ENCODE measurements around the gene FGFRL1.
A peak's percentile ranks its signal among the peaks of the same experiment; 100 is the strongest.
"Not testable (repeated sequence)": the region's sequence is repeated elsewhere in the genome, so short reads cannot be mapped to it uniquely, and the experiment has no call there.

The FGFRL1 gene

DNA sequence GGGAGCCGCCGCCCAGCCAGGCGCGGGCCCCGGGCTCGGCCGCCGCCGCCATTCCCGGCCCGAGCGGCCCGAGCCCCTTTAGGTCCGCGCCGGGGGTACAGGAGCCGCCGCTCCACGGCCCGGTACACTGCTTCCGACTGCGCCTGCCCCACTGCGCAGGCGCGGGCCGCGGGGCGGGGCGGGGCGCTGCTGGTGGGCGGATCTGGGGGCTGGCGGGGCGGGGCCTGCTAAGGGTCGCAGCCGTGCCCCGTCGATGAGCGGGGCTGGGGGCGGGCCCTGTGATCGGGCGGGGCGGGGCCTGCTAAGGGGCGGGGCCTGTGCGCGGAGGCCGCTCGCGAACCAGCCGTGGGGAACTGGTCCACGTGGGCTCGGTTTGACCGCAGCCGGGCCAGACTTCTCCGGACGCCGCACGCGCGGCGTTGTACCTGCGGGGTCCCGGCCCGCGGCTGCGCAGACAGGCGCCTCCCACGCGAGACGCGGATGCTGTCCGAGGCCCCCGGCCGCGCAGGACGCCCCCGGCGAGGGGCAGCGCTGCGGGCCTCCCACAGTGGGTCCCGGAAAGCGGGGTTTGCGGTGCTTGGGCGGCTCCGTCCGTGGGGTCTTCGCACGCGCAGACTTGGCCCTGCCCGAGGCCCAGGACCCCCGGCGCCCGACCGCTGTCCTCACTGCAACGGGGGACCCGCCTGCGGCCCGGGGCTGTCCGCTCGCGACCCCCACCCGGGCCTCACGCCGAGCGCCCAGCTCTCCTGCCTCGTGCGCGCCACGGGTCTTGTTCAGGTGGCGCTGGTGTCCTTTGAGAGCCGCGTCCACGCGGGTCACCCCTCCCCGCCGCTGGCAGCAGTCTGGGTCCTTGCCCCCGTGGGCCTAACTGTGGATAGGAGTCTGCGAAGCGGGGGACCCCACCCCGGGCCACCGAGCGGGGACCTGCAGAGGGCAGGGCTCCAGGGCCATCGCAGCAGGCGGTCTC, 37.7 kb upstream of the FGFRL1 start, which contains the start of gene DGKQ:
Gene DGKQ, minus strand, starts transcription at position 139 of the 967 bp plus-strand sequence. Its CDS starts 87 bp downstream, at position 52.
- DNase-seq (ENCODE audit: low read depth) = peak; percentile 82

- no peak for DNase-seq (ENCODE audit: low read depth)
Measured at GRCh38 chr4:974668-975067, 36.8 kb upstream of the FGFRL1 start.

DNA sequence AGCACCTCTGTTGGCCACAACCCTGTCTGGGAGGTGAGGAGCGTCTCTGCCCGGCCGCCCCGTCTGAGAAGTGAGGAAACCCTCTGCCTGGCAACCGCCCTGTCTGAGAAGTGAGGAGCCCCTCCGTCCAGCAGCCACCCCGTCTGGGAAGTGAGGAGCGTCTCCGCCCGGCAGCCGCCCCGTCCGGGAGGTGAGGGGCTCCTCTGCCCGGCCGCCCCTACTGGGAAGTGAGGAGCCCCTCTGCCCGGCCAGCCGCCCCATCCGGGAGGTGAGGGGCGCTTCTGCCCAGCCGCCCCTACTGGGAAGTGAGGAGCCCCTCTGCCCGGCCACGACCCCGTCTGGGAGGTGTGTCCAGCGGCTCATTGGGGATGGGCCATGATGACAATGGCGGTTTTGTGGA, 35.4 kb upstream of the FGFRL1 start:
- not testable (repeated sequence) for DNase-seq (ENCODE audit: low read depth)

- DNase-seq (ENCODE audit: low read depth) = no peak
Measured at GRCh38 chr4:978957-979701, 32.3 kb upstream of the FGFRL1 start.

- no peak for DNase-seq (ENCODE audit: low read depth)
Measured at GRCh38 chr4:982291-982690, 29.1 kb upstream of the FGFRL1 start.

DNA sequence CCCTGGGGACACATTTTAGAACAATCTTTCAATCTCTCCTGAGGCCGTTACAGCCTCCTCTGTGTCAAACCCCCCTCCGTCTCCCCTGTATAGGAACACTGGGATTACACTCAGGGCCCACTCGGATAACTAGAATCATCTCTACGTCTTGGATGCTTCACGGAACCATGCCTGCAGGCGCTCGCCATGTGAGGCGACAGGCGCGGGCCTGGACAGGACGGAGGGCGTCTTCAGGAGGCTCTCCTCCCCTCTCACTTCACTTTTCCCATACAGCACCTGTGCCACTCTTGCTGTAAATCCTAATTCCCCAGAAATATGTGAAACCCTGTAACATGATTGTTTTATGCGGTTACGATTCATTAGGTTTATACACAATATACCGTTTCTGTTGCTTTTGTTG, 28.6 kb upstream of the FGFRL1 start:
- DNase-seq (ENCODE audit: low read depth) = no peak

DNA sequence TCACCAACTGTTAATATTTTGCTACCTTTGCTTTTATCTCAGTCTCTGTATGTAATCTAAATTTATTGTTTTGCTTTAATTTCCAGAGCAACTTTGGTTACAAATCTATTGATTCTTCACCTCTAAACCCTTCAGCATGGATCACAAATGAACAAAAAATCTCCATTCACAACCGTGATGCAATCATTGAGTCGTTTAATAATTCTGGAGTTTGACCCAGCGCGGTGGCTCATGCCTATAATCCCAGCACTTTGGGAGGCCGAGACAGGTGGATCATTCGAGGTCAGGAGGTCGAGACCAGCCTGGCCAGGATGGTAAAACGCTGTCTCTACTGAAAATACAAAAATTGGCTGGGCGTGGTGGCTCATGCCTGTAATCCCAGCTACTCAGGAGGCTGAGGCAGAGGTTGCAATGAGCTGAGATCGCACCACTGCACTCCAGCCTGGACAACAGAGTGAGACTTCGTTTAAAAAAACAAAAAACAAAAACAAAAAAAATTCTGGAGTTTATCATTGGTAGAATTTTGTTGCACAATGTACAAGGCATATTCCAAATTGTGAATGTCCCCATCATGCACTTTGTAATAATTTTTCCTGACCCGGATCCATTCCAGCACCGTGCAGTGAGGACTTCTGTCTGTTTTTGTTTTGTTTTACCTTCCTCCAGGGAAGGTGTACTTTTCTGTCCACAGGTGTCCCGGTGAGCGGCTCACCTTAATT, 26.9 kb upstream of the FGFRL1 start:
- DNase-seq (ENCODE audit: low read depth) = no peak

DNA sequence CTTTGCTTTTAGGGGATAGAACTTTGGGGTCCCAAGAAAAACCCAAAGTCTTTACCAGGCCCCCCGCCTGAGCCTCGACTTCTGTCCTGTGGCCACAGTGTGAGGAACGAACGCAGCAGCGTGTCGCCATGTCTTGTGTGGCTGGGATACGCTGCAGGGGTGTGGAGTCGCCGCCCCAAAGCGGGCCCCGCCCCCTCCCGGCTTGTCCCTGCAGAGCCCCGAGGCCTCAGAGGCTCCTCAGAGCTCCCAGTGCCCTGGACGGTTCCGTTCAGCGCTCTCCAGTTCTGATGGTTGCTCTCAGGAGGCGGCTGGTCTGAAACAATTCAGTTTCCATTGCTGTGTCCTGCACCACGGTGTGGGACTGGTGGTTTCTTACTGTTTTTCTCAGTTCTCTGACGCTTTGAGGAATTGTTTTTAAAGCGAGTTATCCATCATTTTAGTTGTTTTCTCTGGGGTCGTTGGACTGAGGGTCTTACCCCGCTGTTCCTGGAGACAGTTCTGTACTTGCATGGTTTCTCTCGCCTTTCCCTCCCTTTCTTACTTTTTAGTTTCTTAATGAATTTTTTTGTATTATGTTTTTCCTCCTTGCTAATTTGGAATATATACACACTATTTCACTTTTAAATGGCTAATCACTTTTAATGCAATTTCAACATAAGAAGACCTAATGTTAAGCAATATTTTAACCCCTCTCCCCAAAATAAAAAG, 26.1 kb upstream of the FGFRL1 start:
- peak; percentile 68 for DNase-seq (ENCODE audit: low read depth)

DNA sequence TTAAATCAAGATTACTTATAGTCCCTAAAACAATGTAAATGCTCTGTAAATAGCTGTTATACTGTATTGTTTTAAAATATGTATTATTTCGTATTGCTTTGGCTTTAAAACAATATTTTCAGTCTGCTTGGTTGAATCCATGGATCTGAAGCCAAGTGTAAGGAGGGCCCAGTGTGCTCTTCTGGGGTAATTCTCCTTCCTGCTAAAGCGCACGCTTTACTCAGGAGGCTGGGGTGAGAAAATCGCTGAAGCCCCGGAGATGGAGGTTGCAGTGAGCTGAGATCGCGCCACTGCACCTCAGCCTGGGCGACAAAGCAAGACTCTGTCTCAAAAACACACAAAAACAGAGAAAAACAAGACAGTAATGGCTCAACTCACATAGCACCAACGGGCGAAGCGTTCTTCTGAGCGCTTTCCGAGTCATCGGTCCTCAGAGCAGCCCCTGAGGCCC, 25.0 kb upstream of the FGFRL1 start:
- DNase-seq (ENCODE audit: low read depth) = no peak

DNA sequence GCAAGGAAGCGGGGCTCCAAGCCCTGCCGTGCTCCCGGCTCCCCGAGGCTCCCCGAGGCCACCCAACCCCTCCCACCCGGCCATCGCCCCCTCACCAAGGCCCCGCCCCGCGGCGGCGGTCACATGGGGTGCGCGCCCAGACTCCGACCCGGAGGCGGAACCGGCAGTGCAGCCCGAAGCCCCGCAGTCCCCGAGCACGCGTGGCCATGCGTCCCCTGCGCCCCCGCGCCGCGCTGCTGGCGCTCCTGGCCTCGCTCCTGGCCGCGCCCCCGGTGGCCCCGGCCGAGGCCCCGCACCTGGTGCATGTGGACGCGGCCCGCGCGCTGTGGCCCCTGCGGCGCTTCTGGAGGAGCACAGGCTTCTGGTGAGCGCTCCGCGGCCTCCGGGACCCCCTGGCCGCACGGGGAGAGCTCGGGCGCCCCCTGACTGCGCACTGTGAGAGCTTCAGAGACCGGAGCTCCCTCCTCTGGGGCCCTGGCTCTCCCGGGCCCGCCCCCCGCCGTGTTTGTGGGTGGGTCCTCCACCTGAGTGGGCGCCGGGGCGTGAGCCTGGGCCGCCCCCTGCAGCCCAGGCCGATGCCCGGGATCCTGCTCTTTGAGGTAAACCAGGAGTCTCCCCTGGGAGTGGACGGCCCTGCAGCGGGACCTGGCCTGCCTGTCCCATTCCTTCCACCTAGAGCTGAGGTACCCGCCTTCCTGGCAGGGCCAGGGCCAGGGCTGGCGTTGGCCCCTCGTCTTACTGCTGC, 24.4 kb upstream of the FGFRL1 start, which contains the start of gene IDUA:
Gene IDUA, plus strand, starts transcription at position 166 of the 745 bp plus-strand sequence. Its CDS starts 41 bp downstream, at position 207.
- peak; percentile 80 for DNase-seq (ENCODE audit: low read depth)

DNA sequence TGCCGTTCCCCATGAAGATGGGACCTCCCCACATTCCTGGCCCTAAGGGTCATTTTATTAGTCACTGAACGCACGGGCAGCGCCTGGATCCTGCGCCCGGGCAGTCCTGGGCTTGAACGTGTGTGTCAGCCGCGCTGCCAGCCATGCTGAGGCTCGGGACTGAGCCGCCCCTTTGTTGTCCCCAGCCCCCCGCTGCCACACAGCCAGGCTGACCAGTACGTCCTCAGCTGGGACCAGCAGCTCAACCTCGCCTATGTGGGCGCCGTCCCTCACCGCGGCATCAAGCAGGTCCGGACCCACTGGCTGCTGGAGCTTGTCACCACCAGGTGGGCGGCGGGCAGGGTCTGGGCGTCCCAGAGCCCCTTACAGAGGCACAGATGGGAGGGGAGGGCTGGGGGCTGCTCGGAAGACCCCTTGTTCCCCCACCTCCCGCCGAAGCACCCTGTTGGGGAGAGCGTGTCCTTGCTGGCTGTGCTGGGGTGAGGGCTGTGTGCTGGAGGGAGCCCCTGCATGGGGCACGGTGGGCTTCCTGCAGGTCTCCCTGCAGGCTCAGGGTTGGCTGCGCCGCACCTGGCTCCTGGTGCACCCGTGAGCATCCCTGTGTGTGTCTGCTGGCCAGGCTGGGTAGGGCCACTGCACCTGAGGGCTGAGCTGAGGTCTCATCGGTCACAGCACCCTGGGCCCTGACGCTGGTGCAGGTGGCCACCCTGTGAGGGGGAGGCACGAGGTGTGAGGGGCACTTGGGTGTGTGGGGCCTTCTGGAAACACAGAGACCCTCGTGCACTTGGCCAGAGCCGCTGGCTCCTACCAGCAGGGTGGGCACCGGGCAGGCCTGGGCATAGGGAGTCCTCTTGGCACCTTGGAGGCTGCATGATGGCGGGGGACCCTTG, 23.6 kb upstream of the FGFRL1 start:
- no peak for DNase-seq (ENCODE audit: low read depth)

DNA sequence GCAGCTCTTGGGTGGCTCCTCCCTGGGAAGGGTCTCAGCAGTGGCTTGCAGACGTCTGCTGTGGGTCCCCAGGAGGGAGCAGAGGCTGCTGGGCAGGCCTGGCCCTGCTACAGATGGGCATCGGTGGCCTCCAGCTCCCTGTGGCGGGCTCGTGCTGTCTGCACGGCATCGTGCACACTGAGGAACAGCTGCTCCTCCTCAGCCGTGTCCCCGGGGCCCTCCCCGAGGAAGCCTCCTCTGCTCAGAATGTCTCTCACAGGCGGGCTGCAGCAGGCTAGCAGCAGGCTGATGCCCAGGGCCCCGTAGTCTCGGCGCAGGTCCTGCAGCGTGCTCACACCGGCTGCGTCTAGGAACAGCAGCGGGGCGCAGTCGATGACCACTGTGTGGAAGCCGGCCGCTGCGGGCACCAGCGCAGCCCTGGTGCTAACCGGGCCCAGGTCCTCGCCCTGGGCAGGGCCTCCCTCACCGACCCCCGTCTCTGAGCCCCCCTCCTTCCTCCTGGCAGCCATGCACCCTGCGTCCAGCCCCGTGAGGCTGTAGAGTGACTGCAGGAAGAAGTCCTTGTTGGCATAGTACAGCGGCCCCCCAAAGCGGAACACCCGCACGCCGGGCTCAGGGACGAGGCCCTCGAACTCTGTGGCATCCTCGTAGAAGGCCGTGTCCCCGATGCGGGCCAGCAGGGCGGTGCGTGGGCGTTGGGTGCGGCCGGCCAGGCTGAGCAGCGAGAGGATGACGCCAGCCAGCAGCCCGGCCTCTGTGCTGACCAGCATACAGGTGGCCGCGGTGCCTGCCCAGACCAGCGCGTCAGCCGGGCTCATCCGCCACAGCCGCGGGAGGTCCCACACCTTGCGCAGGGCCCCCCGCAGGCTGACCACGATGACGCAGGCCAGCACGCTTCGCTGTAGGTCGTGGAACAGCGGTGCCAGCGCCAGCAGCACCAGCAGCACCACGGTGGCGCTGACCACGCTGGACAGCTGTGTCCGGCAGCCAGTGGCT, 22.4 kb upstream of the FGFRL1 start:
- DNase-seq (ENCODE audit: low read depth) = no peak

GRCh38 chr4:989722-990471, 21.5 kb upstream of the FGFRL1 start:
- no peak for DNase-seq (ENCODE audit: low read depth)

GRCh38 chr4:990746-991367, 20.6 kb upstream of the FGFRL1 start:
- no peak for DNase-seq (ENCODE audit: low read depth)

GRCh38 chr4:991451-992296, 19.8 kb upstream of the FGFRL1 start:
- no peak for DNase-seq (ENCODE audit: low read depth)
